Naive thymus-derived CD8-positive, alpha-beta T cell (primary cell): ENCODE measurements around the gene GALNT1. TPM values are rescaled to one million over a fixed set of nuclear protein-coding genes. Genes with fewer than 3 reads are reported as not detected.

Experiments
- ATAC-seq, 2 donors: fragments of 150-1000 bp; cut with Tn5 transposase in 1 of 2; sonication (Bioruptor Pico), chemical (Tn5 transposase) in 1 of 2; 1 replicate in 1 of 2; 2 replicates in 1 of 2; pipeline ENCODE4 v1.10.0; 2021; ENCODE audit warnings: mild to moderate bottlenecking in 2 of 2, moderate library complexity in 2 of 2
- POLR2A ChIA-PET: fragments of 350-600 bp; sonication (Branson Sonifier 250); formaldehyde crosslinking; loops from one replicate; lab custom pipeline; 2021; ENCODE audit warnings: antibody characterized with exemption; lab: Charles Lee
- DNase-seq, 10 donors: peaks; one replicate each; pipeline versions ENCODE4 v3.0.0 to v3.0.0-alpha.2; 2020 to 2022
- H3K27ac Mint-ChIP-seq, 10 donors: one replicate each; pipeline ENCODE4 v1.8.0; 2020 to 2022; ENCODE audit warnings: mild to moderate bottlenecking in 10 of 10, mixed read lengths in 10 of 10, moderate library complexity in 4 of 10, inconsistent platforms in 1 of 10
- H3K27me3 Mint-ChIP-seq, 5 donors: one replicate each; pipeline ENCODE4 v1.8.0; 2021 to 2022; ENCODE audit warnings: mixed read lengths in 5 of 5
- H3K36me3 Mint-ChIP-seq, 3 donors: one replicate each; pipeline ENCODE4 v1.8.0; 2020 to 2022; ENCODE audit warnings: mixed read lengths in 3 of 3, mild to moderate bottlenecking in 2 of 3, inconsistent platforms in 1 of 3
- H3K4me1 Mint-ChIP-seq, 4 donors: one replicate each; pipeline ENCODE4 v1.8.0; 2021 to 2022; ENCODE audit warnings: mixed read lengths in 4 of 4
- H3K4me3 Mint-ChIP-seq, 10 donors: one replicate each; pipeline ENCODE4 v1.8.0; 2020 to 2022; ENCODE audit warnings: mild to moderate bottlenecking in 10 of 10, mixed read lengths in 10 of 10, moderate library complexity in 6 of 10, inconsistent platforms in 1 of 10
- H3K9me3 Mint-ChIP-seq, 9 donors: one replicate each; pipeline ENCODE4 v1.8.0; 2020 to 2022; ENCODE audit warnings: mixed read lengths in 9 of 9, mild to moderate bottlenecking in 3 of 9, inconsistent platforms in 1 of 9, moderate library complexity in 1 of 9
- polyA plus RNA-seq, 3 donors: library from polyadenylated mRNA; unstranded; fragments of 300-500 nt; fragmentation: Illumina TruSeq; gene quantifications; one replicate each; pipeline ENCODE4 v1.2.3, GENCODE V29; 2021
- total RNA-seq, 8 experiments: library from RNA in 2 of 8; stranded (reverse) in 2 of 8; gene quantifications; one replicate each; pipeline ENCODE4 v1.2.3 and lab custom pipeline; 2021 to 2026

GALNT1 gene
- total and polyA plus RNA-seq, 5 experiments from 2014 or later: 18.7 to 67.3 (median 42.4) TPM

- H3K36me3 Mint-ChIP-seq: peaks cover 0 to 4% (median 0%) of the 10 kb centered on the region in 3 donors
- peaks cover 25 to 53% (median 37%) of the 10 kb centered on the region in 4 donors for H3K4me1 Mint-ChIP-seq
- H3K9me3 Mint-ChIP-seq: peaks cover 0 to 2% (median 0%) of the 10 kb centered on the region in 9 donors
- no peak overlapping the region for H3K27ac Mint-ChIP-seq
- POLR2A ChIA-PET: no interaction called here
- ATAC-seq: no peak
- no peak overlapping the region for H3K4me3 Mint-ChIP-seq
- no peak for DNase-seq
- H3K27me3 Mint-ChIP-seq: no peaks in the 10 kb centered on the region
Observed at GRCh38 chr18:35609236-35609635, 27.7 kb downstream of the GALNT1 start.

GRCh38 chr18:35610089-35610488 lies 28.5 kb downstream of the GALNT1 start:
- H3K4me3 Mint-ChIP-seq: no peak overlapping the region
- H3K4me1 Mint-ChIP-seq: peaks cover 24 to 47% (median 30%) of the 10 kb centered on the region in 4 donors
- POLR2A ChIA-PET: no interaction called here
- H3K27me3 Mint-ChIP-seq: no peaks in the 10 kb centered on the region
- H3K27ac Mint-ChIP-seq: no peak overlapping the region
- H3K9me3 Mint-ChIP-seq: no peaks in the 10 kb centered on the region
- no peak for DNase-seq
- no peaks in the 10 kb centered on the region for H3K36me3 Mint-ChIP-seq
- ATAC-seq: no peak

GRCh38 chr18:35610724-35611123 lies 29.2 kb downstream of the GALNT1 start:
- H3K4me1 Mint-ChIP-seq: peaks cover 22 to 50% (median 30%) of the 10 kb centered on the region in 4 donors
- no peaks in the 10 kb centered on the region for H3K27me3 Mint-ChIP-seq
- no peak overlapping the region for H3K4me3 Mint-ChIP-seq
- POLR2A ChIA-PET: interaction anchor here (0.6 kb wide), 1 partner anchor 36 kb away, joined by 9 read pairs; no protein-coding TSS in a partner anchor
- no peak for DNase-seq
- no peaks in the 10 kb centered on the region for H3K36me3 Mint-ChIP-seq
- no peak for ATAC-seq
- H3K27ac Mint-ChIP-seq: no peak overlapping the region
- no peaks in the 10 kb centered on the region for H3K9me3 Mint-ChIP-seq

GRCh38 chr18:35611518-35611917 lies 30.0 kb downstream of the GALNT1 start:
- no peaks in the 10 kb centered on the region for H3K27me3 Mint-ChIP-seq

GRCh38 chr18:35616074-35616473 lies 34.5 kb downstream of the GALNT1 start:
- Mint-ChIP-seq H3K9me3 (no peaks in the 10 kb centered on the region), H3K27ac (no peak overlapping the region), H3K4me3 (no peak overlapping the region), H3K27me3 (no peaks in the 10 kb centered on the region), H3K36me3 (no peaks in the 10 kb centered on the region), H3K4me1 (peaks cover 10 to 38% (median 23%) of the 10 kb centered on the region in 4 donors)
- POLR2A ChIA-PET: interaction anchor here (1.1 to 1.2 kb wide), 2 partner anchors 34 to 356 kb away, joined by 5 to 6 read pairs; partner anchors contain the start of genes GALNT1 and RMP24
- DNase-seq (no peak), ATAC-seq (no peak)

More at GRCh38 chr18:35611518-35611917, 30.0 kb downstream of the GALNT1 start:
- Mint-ChIP-seq H3K4me3 (no peak overlapping the region), H3K27ac (no peak overlapping the region), H3K4me1 (peaks cover 21 to 43% (median 25%) of the 10 kb centered on the region in 4 donors), H3K9me3 (no peaks in the 10 kb centered on the region), H3K36me3 (no peaks in the 10 kb centered on the region)
- no peak for ATAC-seq
- no peak for DNase-seq
- POLR2A ChIA-PET: no interaction called here

- no peak overlapping the region for H3K27ac Mint-ChIP-seq
- peak; percentile 8 to 74 (median 50) for DNase-seq
- H3K9me3 Mint-ChIP-seq: no peaks in the 10 kb centered on the region
- POLR2A ChIA-PET: interaction anchor here (1.1 to 1.2 kb wide), 2 partner anchors 35 to 356 kb away, joined by 5 to 6 read pairs; partner anchors contain the start of genes GALNT1 and RMP24
- no peaks in the 10 kb centered on the region for H3K27me3 Mint-ChIP-seq
- peaks cover 10 to 32% (median 23%) of the 10 kb centered on the region in 4 donors for H3K4me1 Mint-ChIP-seq
- peak; percentile 94 to 95 for ATAC-seq
- no peak overlapping the region for H3K4me3 Mint-ChIP-seq
- H3K36me3 Mint-ChIP-seq: no peaks in the 10 kb centered on the region
Observed at GRCh38 chr18:35616664-35617423, 35.3 kb downstream of the GALNT1 start.

- no peak overlapping the region for H3K27ac Mint-ChIP-seq
- no peak overlapping the region for H3K4me3 Mint-ChIP-seq
- DNase-seq: no peak
- H3K36me3 Mint-ChIP-seq: no peaks in the 10 kb centered on the region
- no peak for ATAC-seq
- peaks cover 13 to 37% (median 29%) of the 10 kb centered on the region in 4 donors for H3K4me1 Mint-ChIP-seq
- H3K27me3 Mint-ChIP-seq: no peaks in the 10 kb centered on the region
- POLR2A ChIA-PET: interaction anchor here (0.6 kb wide), 1 partner anchor 512 kb away, joined by 3 read pairs; no protein-coding TSS in a partner anchor
- H3K9me3 Mint-ChIP-seq: no peaks in the 10 kb centered on the region
Observed at GRCh38 chr18:35617865-35618264, 36.3 kb downstream of the GALNT1 start.

- no peak for ATAC-seq
- Mint-ChIP-seq H3K36me3 (no peaks in the 10 kb centered on the region), H3K27ac (no peak overlapping the region), H3K4me1 (peaks cover 13 to 37% (median 32%) of the 10 kb centered on the region in 4 donors), H3K27me3 (no peaks in the 10 kb centered on the region), H3K4me3 (no peak overlapping the region), H3K9me3 (no peaks in the 10 kb centered on the region)
- POLR2A ChIA-PET: interaction anchor here (0.6 kb wide), 1 partner anchor 512 kb away, joined by 3 read pairs; no protein-coding TSS in a partner anchor
- no peak for DNase-seq
Observed at GRCh38 chr18:35618289-35618688, 36.7 kb downstream of the GALNT1 start.

GRCh38 chr18:35618696-35619095 lies 37.2 kb downstream of the GALNT1 start:
- POLR2A ChIA-PET: no interaction called here
- no peak overlapping the region for H3K4me3 Mint-ChIP-seq

GRCh38 chr18:35619464-35619863 lies 37.9 kb downstream of the GALNT1 start:
- peak overlapping the region in 4 of 10 donors; percentile 18 to 57 (median 29) for H3K27ac Mint-ChIP-seq
- no peaks in the 10 kb centered on the region for H3K36me3 Mint-ChIP-seq
- POLR2A ChIA-PET: no interaction called here
- ATAC-seq (no peak), DNase-seq (no peak)
- no peak overlapping the region for H3K4me3 Mint-ChIP-seq
- H3K27me3 Mint-ChIP-seq: no peaks in the 10 kb centered on the region
- H3K9me3 Mint-ChIP-seq: no peaks in the 10 kb centered on the region
- H3K4me1 Mint-ChIP-seq: peaks cover 21 to 48% (median 41%) of the 10 kb centered on the region in 4 donors

More at GRCh38 chr18:35618696-35619095, 37.2 kb downstream of the GALNT1 start:
- no peaks in the 10 kb centered on the region for H3K9me3 Mint-ChIP-seq
- H3K36me3 Mint-ChIP-seq: no peaks in the 10 kb centered on the region
- no peak overlapping the region for H3K27ac Mint-ChIP-seq
- H3K27me3 Mint-ChIP-seq: no peaks in the 10 kb centered on the region
- peaks cover 16 to 40% (median 36%) of the 10 kb centered on the region in 4 donors for H3K4me1 Mint-ChIP-seq
- no peak for ATAC-seq
- no peak for DNase-seq

GRCh38 chr18:35619941-35620340 lies 38.4 kb downstream of the GALNT1 start:
- no peaks in the 10 kb centered on the region for H3K36me3 Mint-ChIP-seq
- ATAC-seq: no peak
- no peaks in the 10 kb centered on the region for H3K27me3 Mint-ChIP-seq
- POLR2A ChIA-PET: no interaction called here
- H3K27ac Mint-ChIP-seq: peak overlapping the region in 8 of 10 donors; percentile 6 to 61 (median 27)
- H3K4me1 Mint-ChIP-seq: peaks cover 21 to 53% (median 42%) of the 10 kb centered on the region in 4 donors
- peak overlapping the region in 1 of 10 donors; percentile 15 for H3K4me3 Mint-ChIP-seq
- no peak for DNase-seq
- no peaks in the 10 kb centered on the region for H3K9me3 Mint-ChIP-seq

- H3K27me3 Mint-ChIP-seq: no peaks in the 10 kb centered on the region
- POLR2A ChIA-PET: no interaction called here
- no peaks in the 10 kb centered on the region for H3K9me3 Mint-ChIP-seq
- H3K4me1 Mint-ChIP-seq: peaks cover 23 to 53% (median 41%) of the 10 kb centered on the region in 4 donors
- no peak overlapping the region for H3K4me3 Mint-ChIP-seq
- H3K36me3 Mint-ChIP-seq: peaks cover 0 to 5% (median 5%) of the 10 kb centered on the region in 3 donors
- peak overlapping the region in 2 of 10 donors; percentile 7 to 57 for H3K27ac Mint-ChIP-seq
- ATAC-seq (no peak), DNase-seq (no peak)
Observed at GRCh38 chr18:35620765-35621164, 39.2 kb downstream of the GALNT1 start.

GRCh38 chr18:35623255-35623654 lies 41.7 kb downstream of the GALNT1 start:
- Mint-ChIP-seq H3K9me3 (peaks cover 0 to 3% (median 0%) of the 10 kb centered on the region in 9 donors), H3K27me3 (no peaks in the 10 kb centered on the region), H3K4me3 (peak overlapping the region in 8 of 10 donors; percentile 5 to 67 (median 52)), H3K27ac (peak overlapping the region in 8 of 10 donors; percentile 1 to 54 (median 15)), H3K36me3 (peaks cover 5 to 11% (median 6%) of the 10 kb centered on the region in 3 donors), H3K4me1 (peaks cover 23 to 57% (median 40%) of the 10 kb centered on the region in 4 donors)
- ATAC-seq: no peak
- no peak for DNase-seq
- POLR2A ChIA-PET: no interaction called here
